Measurements from ENCODE around the gene RETREG2.
A peak's percentile ranks its signal among the peaks of the same experiment; 100 is the strongest.

Gene RETREG2

GRCh38 chr2:219158586-219158985 is 19.5 kb upstream of the RETREG2 start:
- Histone ChIP-seq H3K4me1 (ENCODE audit: control insufficient read depth, insufficient read depth, low read length) (no peaks in the 10 kb centered on the region), H3K27me3 (ENCODE audit: control insufficient read depth, insufficient read depth, low read length) (no peaks in the 10 kb centered on the region), H3K4me3 (ENCODE audit: low read length) (no peak overlapping the region), H3K27ac (ENCODE audit: low read depth, low read length) (no peak overlapping the region), H3K36me3 (ENCODE audit: control insufficient read depth, insufficient read depth, low read length) (no peaks in the 10 kb centered on the region), H3K9ac (ENCODE audit: low read length) (no peak overlapping the region)

DNA sequence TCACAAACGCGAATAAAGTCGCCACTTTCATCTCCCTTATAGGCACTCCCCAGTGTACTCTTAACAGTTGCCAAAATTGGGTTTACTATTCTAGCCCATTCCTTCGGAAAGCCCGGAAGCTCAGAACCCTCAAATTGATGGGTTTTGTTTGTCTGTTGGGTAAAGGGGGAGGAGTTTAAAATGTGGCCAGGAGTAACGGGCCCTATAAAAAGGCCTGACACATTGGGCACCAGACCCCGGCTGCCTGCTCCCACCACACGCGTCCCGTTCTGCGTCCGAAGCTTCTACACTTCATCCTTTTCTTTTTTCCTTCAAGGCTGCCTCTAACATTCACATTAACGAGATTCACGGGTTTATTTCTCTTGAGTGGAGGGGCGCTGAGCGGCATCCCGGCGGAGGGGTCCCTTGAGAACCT is 18.3 kb upstream of the RETREG2 start:
- peak overlapping the region; percentile 95 for H3K27ac ChIP-seq (ENCODE audit: low read depth, low read length)
- no peaks in the 10 kb centered on the region for H3K36me3 ChIP-seq (ENCODE audit: control insufficient read depth, insufficient read depth, low read length)
- no peaks in the 10 kb centered on the region for H3K4me1 ChIP-seq (ENCODE audit: control insufficient read depth, insufficient read depth, low read length)
- no peak overlapping the region for H3K9ac ChIP-seq (ENCODE audit: low read length)
- no peaks in the 10 kb centered on the region for H3K27me3 ChIP-seq (ENCODE audit: control insufficient read depth, insufficient read depth, low read length)
- H3K4me3 ChIP-seq (ENCODE audit: low read length), result peak overlapping the region; percentile 54

GRCh38 chr2:219160186-219161017 is 17.7 kb upstream of the RETREG2 start, which contains the start of gene NHEJ1:
Gene NHEJ1 (minus strand): TSS chr2:219160815. CDS start chr2:219158362, 2,453 bp downstream.
- H3K27me3 ChIP-seq (ENCODE audit: control insufficient read depth, insufficient read depth, low read length), result no peaks in the 10 kb centered on the region
- H3K27ac ChIP-seq (ENCODE audit: low read depth, low read length), result peak within 1 kb of the TSS; percentile 95
- peak within 1 kb of the TSS; percentile 78 for H3K9ac ChIP-seq (ENCODE audit: low read length)
- no peaks in the 10 kb centered on the region for H3K36me3 ChIP-seq (ENCODE audit: control insufficient read depth, insufficient read depth, low read length)
- no peaks in the 10 kb centered on the region for H3K4me1 ChIP-seq (ENCODE audit: control insufficient read depth, insufficient read depth, low read length)
- peak within 1 kb of the TSS; percentile 80 for H3K4me3 ChIP-seq (ENCODE audit: low read length)

DNA sequence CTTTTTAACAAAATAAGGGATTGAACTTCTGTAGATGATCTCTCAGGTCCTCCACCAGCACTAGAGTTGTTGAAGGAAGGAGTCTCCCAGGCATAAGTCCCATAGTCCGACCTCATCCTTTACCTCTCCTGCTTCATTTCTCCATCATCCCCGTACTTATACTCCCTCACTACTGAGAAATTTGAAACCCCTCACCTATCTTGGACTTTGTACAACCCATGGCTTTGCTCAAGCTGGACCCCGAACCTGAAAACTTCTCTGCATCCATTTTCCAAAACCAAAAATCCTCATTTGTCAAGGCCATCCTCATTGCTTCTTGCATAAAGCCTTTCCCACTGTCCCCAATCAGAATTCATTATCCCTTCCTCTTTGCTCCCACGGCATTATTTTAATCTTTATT is 17.0 kb upstream of the RETREG2 start:
- Histone ChIP-seq H3K36me3 (ENCODE audit: control insufficient read depth, insufficient read depth, low read length) (no peaks in the 10 kb centered on the region), H3K27me3 (ENCODE audit: control insufficient read depth, insufficient read depth, low read length) (no peaks in the 10 kb centered on the region), H3K9ac (ENCODE audit: low read length) (no peak overlapping the region), H3K4me1 (ENCODE audit: control insufficient read depth, insufficient read depth, low read length) (no peaks in the 10 kb centered on the region), H3K4me3 (ENCODE audit: low read length) (peak overlapping the region; percentile 80), H3K27ac (ENCODE audit: low read depth, low read length) (peak overlapping the region; percentile 95)

GRCh38 chr2:219163156-219163555 is 14.9 kb upstream of the RETREG2 start:
- no peaks in the 10 kb centered on the region for H3K27me3 ChIP-seq (ENCODE audit: control insufficient read depth, insufficient read depth, low read length)
- H3K27ac ChIP-seq (ENCODE audit: low read depth, low read length), result no peak overlapping the region
- H3K9ac ChIP-seq (ENCODE audit: low read length), result no peak overlapping the region
- no peaks in the 10 kb centered on the region for H3K36me3 ChIP-seq (ENCODE audit: control insufficient read depth, insufficient read depth, low read length)
- H3K4me1 ChIP-seq (ENCODE audit: control insufficient read depth, insufficient read depth, low read length), result no peaks in the 10 kb centered on the region
- no peak overlapping the region for H3K4me3 ChIP-seq (ENCODE audit: low read length)

- H3K36me3 ChIP-seq (ENCODE audit: control insufficient read depth, insufficient read depth, low read length), result no peaks in the 10 kb centered on the region
- no peak overlapping the region for H3K4me3 ChIP-seq (ENCODE audit: low read length)
- no peaks in the 10 kb centered on the region for H3K27me3 ChIP-seq (ENCODE audit: control insufficient read depth, insufficient read depth, low read length)
- no peak overlapping the region for H3K9ac ChIP-seq (ENCODE audit: low read length)
- H3K27ac ChIP-seq (ENCODE audit: low read depth, low read length), result no peak overlapping the region
- no peaks in the 10 kb centered on the region for H3K4me1 ChIP-seq (ENCODE audit: control insufficient read depth, insufficient read depth, low read length)
These were observed 12.8 kb upstream of the RETREG2 start for GRCh38 chr2:219165058-219165911.

GRCh38 chr2:219167997-219168396 is 10.1 kb upstream of the RETREG2 start:
- peaks cover 3% of the 10 kb centered on the region for H3K4me1 ChIP-seq (ENCODE audit: control insufficient read depth, insufficient read depth, low read length)
- H3K9ac ChIP-seq (ENCODE audit: low read length), result no peak overlapping the region
- H3K36me3 ChIP-seq (ENCODE audit: control insufficient read depth, insufficient read depth, low read length), result no peaks in the 10 kb centered on the region
- H3K4me3 ChIP-seq (ENCODE audit: low read length), result no peak overlapping the region
- H3K27ac ChIP-seq (ENCODE audit: low read depth, low read length), result no peak overlapping the region
- H3K27me3 ChIP-seq (ENCODE audit: control insufficient read depth, insufficient read depth, low read length), result no peaks in the 10 kb centered on the region

GRCh38 chr2:219168526-219168925 is 9.5 kb upstream of the RETREG2 start:
- no peak overlapping the region for H3K4me3 ChIP-seq (ENCODE audit: low read length)
- no peaks in the 10 kb centered on the region for H3K27me3 ChIP-seq (ENCODE audit: control insufficient read depth, insufficient read depth, low read length)
- H3K36me3 ChIP-seq (ENCODE audit: control insufficient read depth, insufficient read depth, low read length), result no peaks in the 10 kb centered on the region
- peaks cover 3% of the 10 kb centered on the region for H3K4me1 ChIP-seq (ENCODE audit: control insufficient read depth, insufficient read depth, low read length)
- no peak overlapping the region for H3K27ac ChIP-seq (ENCODE audit: low read depth, low read length)
- H3K9ac ChIP-seq (ENCODE audit: low read length), result no peak overlapping the region

GRCh38 chr2:219168932-219169331 is 9.1 kb upstream of the RETREG2 start:
- Histone ChIP-seq H3K4me1 (ENCODE audit: control insufficient read depth, insufficient read depth, low read length) (peaks cover 3% of the 10 kb centered on the region), H3K4me3 (ENCODE audit: low read length) (no peak overlapping the region), H3K9ac (ENCODE audit: low read length) (no peak overlapping the region), H3K36me3 (ENCODE audit: control insufficient read depth, insufficient read depth, low read length) (peaks cover 2% of the 10 kb centered on the region), H3K27me3 (ENCODE audit: control insufficient read depth, insufficient read depth, low read length) (no peaks in the 10 kb centered on the region), H3K27ac (ENCODE audit: low read depth, low read length) (no peak overlapping the region)

GRCh38 chr2:219169930-219170654 is 8.0 kb upstream of the RETREG2 start, which contains the start of gene SLC23A3:
Gene SLC23A3 (minus strand): TSS chr2:219170029. CDS start chr2:219169984, 45 bp downstream.
- Histone ChIP-seq H3K4me1 (ENCODE audit: control insufficient read depth, insufficient read depth, low read length) (peaks cover 3% of the 10 kb centered on the region), H3K36me3 (ENCODE audit: control insufficient read depth, insufficient read depth, low read length) (peaks cover 12% of the 10 kb centered on the region), H3K27ac (ENCODE audit: low read depth, low read length) (no peak within 1 kb of the TSS), H3K4me3 (ENCODE audit: low read length) (no peak within 1 kb of the TSS), H3K27me3 (ENCODE audit: control insufficient read depth, insufficient read depth, low read length) (no peaks in the 10 kb centered on the region), H3K9ac (ENCODE audit: low read length) (no peak within 1 kb of the TSS)

- Histone ChIP-seq H3K27me3 (ENCODE audit: control insufficient read depth, insufficient read depth, low read length) (no peaks in the 10 kb centered on the region), H3K36me3 (ENCODE audit: control insufficient read depth, insufficient read depth, low read length) (peaks cover 12% of the 10 kb centered on the region), H3K4me1 (ENCODE audit: control insufficient read depth, insufficient read depth, low read length) (peaks cover 7% of the 10 kb centered on the region), H3K9ac (ENCODE audit: low read length) (no peak overlapping the region), H3K27ac (ENCODE audit: low read depth, low read length) (peak overlapping the region; percentile 60), H3K4me3 (ENCODE audit: low read length) (no peak overlapping the region)
These were observed 6.8 kb upstream of the RETREG2 start for GRCh38 chr2:219171231-219171651.
